Sigmoid colon (tissue), 4 donors: Measurements from ENCODE around the gene DPYSL3.
"Not testable (repeated sequence)": the region's sequence is repeated elsewhere in the genome, so short reads cannot be mapped to it uniquely, and the experiment has no call there.

Source experiments
- CTCF ChIP-seq, 4 experiments: fragments of 450-650 bp in 3 of 4; fragments of 200-600 bp in 1 of 4; IDR thresholded peaks; one replicate each; pipeline ENCODE4 v1.5.1; 2016 to 2019; ENCODE audit warnings: antibody characterized with exemption in 4 of 4, mild to moderate bottlenecking in 3 of 4, moderate library complexity in 2 of 4
- EP300 ChIP-seq, 4 donors: sonication (generic); formaldehyde crosslinking; IDR thresholded peaks; one replicate each; pipeline ENCODE4 v1.6.1; 2017; ENCODE audit warnings: antibody characterized with exemption in 4 of 4
- POLR2A ChIP-seq, 2 donors: fragments of 450-650 bp; IDR thresholded peaks; one replicate each; pipeline ENCODE4 v1.6.1; 2016; ENCODE audit warnings: antibody characterized with exemption in 2 of 2, mild to moderate bottlenecking in 2 of 2, moderate library complexity in 2 of 2
- POLR2AphosphoS5 ChIP-seq, 4 donors: sonication (generic); formaldehyde crosslinking; IDR thresholded peaks; one replicate each; pipeline ENCODE4 v1.6.1; 2017; ENCODE audit warnings: antibody characterized with exemption in 4 of 4

- TF ChIP-seq CTCF, EP300, POLR2A, POLR2AphosphoS5 (IDR thresholded peaks at IDR 0.05): not testable (repeated sequence)
Observed at GRCh38 chr5:147553817-147554216, 43.9 kb upstream of the DPYSL3 start.
